ENCODE data around the gene SPSB4.
"Not testable (repeated sequence)": the region's sequence is repeated elsewhere in the genome, so short reads cannot be mapped to it uniquely, and the experiment has no call there.

DNA sequence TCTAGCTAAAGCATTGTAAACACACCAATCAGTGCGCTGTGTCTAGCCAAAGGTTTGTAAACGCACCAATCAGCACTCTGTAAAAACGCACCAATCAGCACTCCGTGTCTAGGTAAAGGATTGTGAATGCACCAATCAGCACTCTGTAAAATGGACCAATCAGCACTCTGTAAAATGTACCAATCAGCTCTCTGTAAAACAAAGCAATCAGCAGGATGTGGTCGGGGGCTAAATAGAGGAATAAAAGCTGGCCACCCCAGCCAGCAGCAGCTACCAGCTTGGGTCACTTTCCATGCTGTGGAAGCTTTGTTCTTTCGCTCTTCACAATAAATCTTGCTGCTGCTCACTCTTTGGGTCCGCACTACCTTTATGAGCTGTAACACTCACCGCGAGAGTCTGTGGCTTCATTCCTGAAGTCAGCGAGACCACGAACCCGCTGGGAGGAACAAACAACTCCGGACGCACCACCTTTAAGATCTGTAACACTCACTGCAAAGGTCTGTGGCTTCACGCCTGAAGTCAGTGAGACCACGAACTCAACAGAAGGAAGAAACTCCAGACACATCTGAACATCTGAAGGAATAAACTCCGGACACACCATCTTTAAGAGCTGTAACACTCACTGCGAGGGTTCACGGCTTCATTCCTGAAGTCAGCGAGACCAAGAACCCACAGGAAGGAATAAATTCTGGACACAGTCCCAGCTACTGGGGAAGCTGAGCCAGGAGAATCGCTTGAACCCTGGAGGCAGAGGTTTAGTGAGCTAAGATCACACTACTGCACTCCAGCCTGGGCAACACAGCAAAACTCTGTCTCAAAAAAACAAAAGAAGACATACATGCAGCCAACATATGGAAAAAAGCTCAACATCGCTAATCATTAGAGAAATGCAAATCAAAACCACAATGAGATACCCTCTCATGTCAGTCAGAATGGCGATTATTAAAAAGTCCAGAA lies 33.5 kb upstream of the SPSB4 start:
- TF ChIP-seq, protein P1, sequence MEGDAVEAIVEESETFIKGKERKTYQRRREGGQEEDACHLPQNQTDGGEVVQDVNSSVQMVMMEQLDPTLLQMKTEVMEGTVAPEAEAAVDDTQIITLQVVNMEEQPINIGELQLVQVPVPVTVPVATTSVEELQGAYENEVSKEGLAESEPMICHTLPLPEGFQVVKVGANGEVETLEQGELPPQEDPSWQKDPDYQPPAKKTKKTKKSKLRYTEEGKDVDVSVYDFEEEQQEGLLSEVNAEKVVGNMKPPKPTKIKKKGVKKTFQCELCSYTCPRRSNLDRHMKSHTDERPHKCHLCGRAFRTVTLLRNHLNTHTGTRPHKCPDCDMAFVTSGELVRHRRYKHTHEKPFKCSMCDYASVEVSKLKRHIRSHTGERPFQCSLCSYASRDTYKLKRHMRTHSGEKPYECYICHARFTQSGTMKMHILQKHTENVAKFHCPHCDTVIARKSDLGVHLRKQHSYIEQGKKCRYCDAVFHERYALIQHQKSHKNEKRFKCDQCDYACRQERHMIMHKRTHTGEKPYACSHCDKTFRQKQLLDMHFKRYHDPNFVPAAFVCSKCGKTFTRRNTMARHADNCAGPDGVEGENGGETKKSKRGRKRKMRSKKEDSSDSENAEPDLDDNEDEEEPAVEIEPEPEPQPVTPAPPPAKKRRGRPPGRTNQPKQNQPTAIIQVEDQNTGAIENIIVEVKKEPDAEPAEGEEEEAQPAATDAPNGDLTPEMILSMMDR (IDR thresholded peaks at IDR 0.05), result not testable (repeated sequence)
- TF ChIP-seq POLR2A (IDR thresholded peaks at IDR 0.05), result not testable (repeated sequence)

Data from ovary (tissue), 3 donors.